Naive thymus-derived CD4-positive, alpha-beta T cell (primary cell): Measurements from ENCODE around the gene SRGAP2C. TPM values are rescaled to one million over a fixed set of nuclear protein-coding genes. Genes with fewer than 3 reads are reported as not detected.
"Not testable (repeated sequence)": the region's sequence is repeated elsewhere in the genome, so short reads cannot be mapped to it uniquely, and the experiment has no call there.

Experiments used
- ATAC-seq: fragments of 150-1000 bp; cut with Tn5 transposase; 2 replicates; pipeline ENCODE4 v1.10.0; 2021; ENCODE audit warnings: mild to moderate bottlenecking, moderate library complexity
- CTCF ChIA-PET: fragments of 350-600 bp; sonication (Branson Sonifier 250); formaldehyde crosslinking; loops from one replicate; lab custom pipeline; 2021; ENCODE audit warnings: antibody characterized with exemption; lab: Charles Lee
- POLR2A ChIA-PET: fragments of 350-600 bp; sonication (Branson Sonifier 250); formaldehyde crosslinking; loops from one replicate; lab custom pipeline; 2021; ENCODE audit warnings: antibody characterized with exemption, inconsistent platforms; lab: Charles Lee
- DNase-seq, 9 donors: peaks; one replicate each; pipeline versions ENCODE4 v3.0.0 to v3.0.0-alpha.2; 2020 to 2022; ENCODE audit warnings: mixed read lengths in 1 of 9
- H3K27ac ChIP-seq: one replicate; pipeline ENCODE4 v1.7.0; 2013; ENCODE audit warnings: mild to moderate bottlenecking, low read depth, low read length, moderate library complexity
- H3K27me3 ChIP-seq, 2 donors: one replicate each; pipeline ENCODE4 v1.7.0; 2013; ENCODE audit warnings: low read length in 2 of 2, mild to moderate bottlenecking in 2 of 2, moderate library complexity in 2 of 2; ENCODE audit not compliant: control insufficient read depth in 2 of 2, insufficient read depth in 2 of 2
- H3K36me3 ChIP-seq, 3 experiments: 1 replicate in 2 of 3; 2 replicates in 1 of 3; pipeline ENCODE4 v1.7.0; 2013; ENCODE audit warnings: low read length in 3 of 3, mild to moderate bottlenecking in 3 of 3, moderate library complexity in 1 of 3; ENCODE audit not compliant: insufficient read depth in 3 of 3, control insufficient read depth in 2 of 3
- H3K4me1 ChIP-seq, 2 donors: one replicate each; pipeline ENCODE4 v1.7.0; 2013; ENCODE audit warnings: low read length in 2 of 2, mild to moderate bottlenecking in 2 of 2, moderate library complexity in 1 of 2; ENCODE audit not compliant: control insufficient read depth in 2 of 2, insufficient read depth in 2 of 2
- H3K4me3 ChIP-seq: 2 replicates; pipeline ENCODE4 v1.7.0; 2013; ENCODE audit warnings: mild to moderate bottlenecking, low read length
- H3K9me3 ChIP-seq, 3 experiments: 1 replicate in 2 of 3; 2 replicates in 1 of 3; pipeline ENCODE4 v1.7.0; 2013; ENCODE audit warnings: low read length in 3 of 3; ENCODE audit not compliant: control insufficient read depth in 2 of 3
- H3K27ac Mint-ChIP-seq, 9 donors: one replicate each; pipeline ENCODE4 v1.8.0; 2020 to 2022; ENCODE audit warnings: mixed read lengths in 9 of 9, mild to moderate bottlenecking in 8 of 9, moderate library complexity in 5 of 9, inconsistent platforms in 2 of 9
- H3K27me3 Mint-ChIP-seq, 5 donors: one replicate each; pipeline ENCODE4 v1.8.0; 2021 to 2022; ENCODE audit warnings: mixed read lengths in 5 of 5, mild to moderate bottlenecking in 1 of 5
- H3K36me3 Mint-ChIP-seq, 5 donors: one replicate each; pipeline ENCODE4 v1.8.0; 2020 to 2022; ENCODE audit warnings: mixed read lengths in 5 of 5, mild to moderate bottlenecking in 3 of 5, inconsistent platforms in 1 of 5
- H3K4me1 Mint-ChIP-seq, 7 donors: one replicate each; pipeline ENCODE4 v1.8.0; 2020 to 2022; ENCODE audit warnings: mixed read lengths in 7 of 7, mild to moderate bottlenecking in 3 of 7, inconsistent platforms in 1 of 7
- H3K4me3 Mint-ChIP-seq, 10 donors: one replicate each; pipeline ENCODE4 v1.8.0; 2020 to 2022; ENCODE audit warnings: mild to moderate bottlenecking in 10 of 10, mixed read lengths in 10 of 10, moderate library complexity in 6 of 10, inconsistent platforms in 2 of 10
- H3K9me3 Mint-ChIP-seq, 11 donors: one replicate each; pipeline ENCODE4 v1.8.0; 2020 to 2022; ENCODE audit warnings: mixed read lengths in 11 of 11, mild to moderate bottlenecking in 4 of 11, inconsistent platforms in 1 of 11, moderate library complexity in 1 of 11
- intact Hi-C, 2 donors: fragments of 100-400 bp; cut with micrococcal nuclease; formaldehyde crosslinking; loops; one replicate each; pipeline ENCODE4 v1.15.1; 2023
- polyA plus RNA-seq, 2 donors: library from polyadenylated mRNA; unstranded; fragments of 300-500 nt; fragmentation: Illumina TruSeq; gene quantifications; one replicate each; pipeline ENCODE4 v1.2.3, GENCODE V29; 2021
- total RNA-seq, 6 experiments: library from RNA in 5 of 6; stranded (reverse) in 5 of 6; gene quantifications; 1 replicate in 5 of 6; 2 replicates in 1 of 6; pipeline ENCODE4 v1.2.3 and lab custom pipeline; 2021 to 2026

SRGAP2C gene
- total and polyA plus RNA-seq, 7 experiments from 2014 or later = 1.2 to 43.4 (median 20.2) TPM

GRCh38 chr1:121417325-121417923 lies 232.6 kb downstream of the SRGAP2C start:
- Mint-ChIP-seq H3K27ac (no peak overlapping the region), H3K9me3 (peaks cover 0 to 4% (median 0%) of the 10 kb centered on the region in 11 donors), H3K27me3 (peaks cover 9 to 22% (median 11%) of the 10 kb centered on the region in 5 donors), H3K4me3 (no peak overlapping the region), H3K4me1 (peaks cover 0 to 17% (median 4%) of the 10 kb centered on the region in 7 donors), H3K36me3 (peaks cover 0 to 6% (median 0%) of the 10 kb centered on the region in 5 donors)
- no peak for ATAC-seq
- no peak overlapping the region for H3K27ac ChIP-seq
- H3K4me3 ChIP-seq = no peak overlapping the region
- no peaks in the 10 kb centered on the region for H3K36me3 ChIP-seq
- DNase-seq = no peak
- H3K27me3 ChIP-seq = no peaks in the 10 kb centered on the region
- intact Hi-C loops = loop anchor here in 1 of 2 donors (5.0 kb wide), 1 partner anchor 35 kb away; no protein-coding TSS in a partner anchor
- CTCF ChIA-PET = no interaction called here
- H3K9me3 ChIP-seq = no peaks in the 10 kb centered on the region
- no peaks in the 10 kb centered on the region for H3K4me1 ChIP-seq
- POLR2A ChIA-PET = no interaction called here

- H3K36me3 ChIP-seq = no peaks in the 10 kb centered on the region
These were observed 233.7 kb downstream of the SRGAP2C start for GRCh38 chr1:121418369-121419049.

GRCh38 chr1:121419050-121419615 lies 234.4 kb downstream of the SRGAP2C start:
- intact Hi-C loops = loop anchor here in 1 of 2 donors (5.0 kb wide), 1 partner anchor 33 kb away; no protein-coding TSS in a partner anchor
- H3K9me3 ChIP-seq, H3K27ac ChIP-seq, H3K36me3 Mint-ChIP-seq, H3K4me3 ChIP-seq, ATAC-seq, H3K9me3 Mint-ChIP-seq, H3K4me1 ChIP-seq, H3K36me3 ChIP-seq, H3K27me3 ChIP-seq, DNase-seq, POLR2A ChIA-PET: not testable (repeated sequence)
- Mint-ChIP-seq H3K27ac (peak overlapping the region in 1 of 9 donors; percentile 14), H3K27me3 (peaks cover 9 to 17% (median 9%) of the 10 kb centered on the region in 5 donors), H3K4me3 (peak overlapping the region in 1 of 10 donors; percentile 27), H3K4me1 (peaks cover 0 to 11% (median 1%) of the 10 kb centered on the region in 7 donors)
- CTCF ChIA-PET = interaction anchor here (0.7 kb wide), 1 partner anchor 119 kb away, joined by 3 read pairs; no protein-coding TSS in a partner anchor

More at GRCh38 chr1:121418369-121419049, 233.7 kb downstream of the SRGAP2C start:
- ATAC-seq (no peak), DNase-seq (no peak)
- no peak overlapping the region for H3K4me3 ChIP-seq
- peaks cover 9 to 17% (median 11%) of the 10 kb centered on the region in 5 donors for H3K27me3 Mint-ChIP-seq
- ChIA-PET POLR2A (no interaction called here), CTCF (no interaction called here)
- no peaks in the 10 kb centered on the region for H3K9me3 ChIP-seq
- no peaks in the 10 kb centered on the region for H3K4me1 ChIP-seq
- H3K27ac ChIP-seq = no peak overlapping the region
- peaks cover 0 to 14% (median 3%) of the 10 kb centered on the region in 7 donors for H3K4me1 Mint-ChIP-seq
- no peak overlapping the region for H3K4me3 Mint-ChIP-seq
- intact Hi-C loops = loop anchor here in 1 of 2 donors (5.0 kb wide), 1 partner anchor 34 kb away; no protein-coding TSS in a partner anchor
- peaks cover 0 to 4% (median 0%) of the 10 kb centered on the region in 5 donors for H3K36me3 Mint-ChIP-seq
- H3K27me3 ChIP-seq = no peaks in the 10 kb centered on the region
- H3K27ac Mint-ChIP-seq = peak overlapping the region in 1 of 9 donors; percentile 14
- peaks cover 0 to 4% (median 0%) of the 10 kb centered on the region in 11 donors for H3K9me3 Mint-ChIP-seq

GRCh38 chr1:121421490-121421889 lies 236.7 kb downstream of the SRGAP2C start:
- CTCF ChIA-PET = interaction anchor here (0.7 kb wide), 1 partner anchor 25 kb away, joined by 3 read pairs; no protein-coding TSS in a partner anchor
- intact Hi-C loops = loop anchor here in 1 of 2 donors (1.0 kb wide), 1 partner anchor 20 kb away; no protein-coding TSS in a partner anchor

GRCh38 chr1:121423956-121424355 lies 239.2 kb downstream of the SRGAP2C start:
- ATAC-seq, H3K4me3 ChIP-seq, intact Hi-C loops, H3K9me3 ChIP-seq, DNase-seq, H3K4me3 Mint-ChIP-seq, POLR2A ChIA-PET, H3K27ac ChIP-seq, H3K27me3 ChIP-seq, H3K4me1 ChIP-seq, CTCF ChIA-PET, H3K36me3 ChIP-seq, H3K36me3 Mint-ChIP-seq, H3K4me1 Mint-ChIP-seq, H3K9me3 Mint-ChIP-seq: not testable (repeated sequence)
- peak overlapping the region in 1 of 9 donors; percentile 39 for H3K27ac Mint-ChIP-seq
- H3K27me3 Mint-ChIP-seq = peaks cover 4 to 11% (median 6%) of the 10 kb centered on the region in 5 donors

More at GRCh38 chr1:121421490-121421889, 236.7 kb downstream of the SRGAP2C start:
- H3K4me1 ChIP-seq, H3K4me3 ChIP-seq, H3K9me3 ChIP-seq, POLR2A ChIA-PET, H3K27me3 ChIP-seq, H3K36me3 Mint-ChIP-seq, H3K36me3 ChIP-seq, H3K27ac ChIP-seq, DNase-seq, H3K4me1 Mint-ChIP-seq, H3K27ac Mint-ChIP-seq, H3K4me3 Mint-ChIP-seq, H3K9me3 Mint-ChIP-seq: not testable (repeated sequence)
- H3K27me3 Mint-ChIP-seq = peaks cover 5 to 14% (median 9%) of the 10 kb centered on the region in 5 donors
- ATAC-seq = peak; percentile 31

- H3K36me3 Mint-ChIP-seq = peaks cover 0 to 14% (median 0%) of the 10 kb centered on the region in 5 donors
- H3K4me3 ChIP-seq, H3K36me3 ChIP-seq, POLR2A ChIA-PET, H3K9me3 ChIP-seq, H3K27me3 ChIP-seq, CTCF ChIA-PET, H3K4me3 Mint-ChIP-seq, ATAC-seq, H3K27ac Mint-ChIP-seq, intact Hi-C loops, DNase-seq, H3K4me1 ChIP-seq, H3K27ac ChIP-seq: not testable (repeated sequence)
- H3K27me3 Mint-ChIP-seq = peaks cover 11 to 30% (median 16%) of the 10 kb centered on the region in 5 donors
- H3K9me3 Mint-ChIP-seq = peaks cover 0 to 12% (median 3%) of the 10 kb centered on the region in 11 donors
- peaks cover 0 to 13% (median 3%) of the 10 kb centered on the region in 7 donors for H3K4me1 Mint-ChIP-seq
These were observed 248.7 kb downstream of the SRGAP2C start for GRCh38 chr1:121433517-121433916.
